K562 (cell line): ENCODE results near the gene ADGRB3. TPM values are rescaled to one million over a fixed set of nuclear protein-coding genes. Genes with fewer than 3 reads are reported as not detected.

Experiments
- ATAC-seq: fragments of 200-7000 bp; cut with Tn5 transposase; 3 replicates; pipeline ENCODE4 v1.9.1; 2020; ENCODE audit warnings: moderate library complexity
- BruUV-seq: library from RNA; stranded (reverse); fragments of 400-500 nt; replicated peaks from 2 replicates; lab custom pipeline; 2021; lab: Mats Ljungman, UMichigan
- CTCF ChIA-PET: fragments of 300-600 bp; formaldehyde crosslinking; extraction: SDS; loops from one replicate; lab custom pipeline; 2021; ENCODE audit warnings: low intra/inter-chr PET ratio; lab: Yijun Ruan, JAX
- POLR2A ChIA-PET: fragments of 300-600, 350-650 bp; sonication (Branson Sonifier 250); formaldehyde crosslinking; extraction: SDS; loops from one replicate; lab custom pipeline; 2021; ENCODE audit warnings: antibody characterized with exemption, inconsistent platforms; lab: Yijun Ruan, JAX
- DNase-seq, 4 experiments: peaks; one replicate each; pipeline versions ENCODE4 v3.0.0 to v3.0.0-alpha.2; 2011 to 2018; ENCODE audit warnings: low spot score in 3 of 4, mixed read lengths in 3 of 4; ENCODE audit errors: extremely low read depth in 1 of 4
- FAIRE-seq: peaks from 2 replicates; lab custom pipeline; 2011; peaks lifted over from hg19 to GRCh38; lab: Jason Lieb, UNC
- H2AFZ ChIP-seq: 2 replicates; pipeline ENCODE4 v1.6.0; 2011; ENCODE audit warnings: low read depth, low read length, control low read depth, inconsistent platforms
- H3K27ac ChIP-seq: fragments of 200-600 bp; 3 replicates; pipeline ENCODE4 v1.8.0; 2011; ENCODE audit warnings: low read depth, mild to moderate bottlenecking, control low read depth, inconsistent platforms, low read length, moderate library complexity, mixed read lengths; ENCODE audit errors: extremely low read depth
- H3K27me3 ChIP-seq, 2 experiments: fragments of 300-600 bp in 1 of 2; 2 replicates in 1 of 2; 3 replicates in 1 of 2; pipeline versions ENCODE4 v1.6.0 to v1.8.0; 2011; ENCODE audit warnings: inconsistent platforms in 2 of 2, low read length in 2 of 2, mild to moderate bottlenecking in 1 of 2, mixed read lengths in 1 of 2, moderate library complexity in 1 of 2; ENCODE audit not compliant: control insufficient read depth in 2 of 2, insufficient read depth in 2 of 2
- H3K36me3 ChIP-seq: fragments of 300-600 bp; 3 replicates; pipeline ENCODE4 v1.8.0; 2011; ENCODE audit warnings: mild to moderate bottlenecking, low read length, inconsistent platforms; ENCODE audit not compliant: control insufficient read depth, insufficient read depth
- H3K4me1 ChIP-seq, 2 experiments: fragments of 200-600 bp in 1 of 2; replicated peaks in 1 of 2; 2 replicates in 1 of 2; 3 replicates in 1 of 2; pipeline versions ENCODE4 v1.5.1 to v1.8.0; 2011; ENCODE audit warnings: inconsistent platforms in 2 of 2, low read length in 2 of 2, mild to moderate bottlenecking in 1 of 2, mixed read lengths in 1 of 2, moderate library complexity in 1 of 2; ENCODE audit not compliant: control insufficient read depth in 2 of 2, insufficient read depth in 2 of 2
- H3K4me2 ChIP-seq: 2 replicates; pipeline ENCODE4 v1.6.1; 2011; ENCODE audit warnings: low read length, control low read depth, inconsistent platforms, mixed read lengths; ENCODE audit not compliant: insufficient read depth
- H3K4me3 ChIP-seq: fragments of 200-600 bp; sonication (generic), shearing (Covaris generic); 2 replicates; pipeline ENCODE4 v1.5.1; 2016; ENCODE audit warnings: control low read depth, inconsistent platforms
- H3K79me2 ChIP-seq: fragments of 200-600 bp; 3 replicates; pipeline ENCODE4 v1.8.0; 2011; ENCODE audit warnings: low read length, inconsistent platforms; ENCODE audit not compliant: control insufficient read depth, insufficient read depth
- H3K9ac ChIP-seq, 2 experiments: 2 replicates each; pipeline versions ENCODE4 v1.6.0 to v1.6.1; 2011; ENCODE audit warnings: low read depth in 2 of 2, low read length in 2 of 2, control low read depth in 1 of 2, inconsistent platforms in 1 of 2, mild to moderate bottlenecking in 1 of 2, mixed read lengths in 1 of 2; ENCODE audit not compliant: insufficient read depth in 1 of 2
- H3K9me1 ChIP-seq: one replicate; pipeline ENCODE4 v1.6.0; 2011; ENCODE audit warnings: inconsistent platforms, mild to moderate bottlenecking, low read length, moderate library complexity; ENCODE audit not compliant: control insufficient read depth, insufficient read depth
- H3K9me3 ChIP-seq: replicated peaks from 2 replicates; pipeline ENCODE4 v1.5.1; 2011; ENCODE audit warnings: low read depth, low read length, inconsistent platforms; ENCODE audit not compliant: control insufficient read depth, insufficient read depth
- H4K20me1 ChIP-seq: replicated peaks from 2 replicates; pipeline ENCODE4 v1.6.1; 2011; ENCODE audit warnings: low read length, inconsistent platforms, mixed read lengths; ENCODE audit not compliant: control insufficient read depth, insufficient read depth
- BCOR ChIP-seq: fragments of 450-650 bp; IDR thresholded peaks from 2 replicates; pipeline ENCODE4 v1.6.1; 2016
- CBFA2T2 ChIP-seq: fragments of 450-650 bp; conservative IDR thresholded peaks from 2 replicates; pipeline ENCODE4 v1.6.1; 2017; ENCODE audit warnings: mild to moderate bottlenecking
- CBFA2T3 ChIP-seq: fragments of 450-650 bp; IDR thresholded peaks from 2 replicates; pipeline ENCODE4 v1.6.1; 2017
- EP400 ChIP-seq: fragments of 450-650 bp; IDR thresholded peaks from 2 replicates; pipeline ENCODE4 v1.6.1; 2017; ENCODE audit warnings: antibody characterized with exemption, mild to moderate bottlenecking, moderate library complexity
- GABPB1 ChIP-seq: sonication (generic); formaldehyde crosslinking; IDR thresholded peaks from 2 replicates; pipeline ENCODE4 v1.8.0; 2022; ENCODE audit warnings: mild to moderate bottlenecking, missing genetic modification reagents
- HNRNPL ChIP-seq: fragments of 200-400 bp; formaldehyde crosslinking; IDR thresholded peaks from 2 replicates; pipeline ENCODE4 v1.6.1; 2017; ENCODE audit warnings: low read depth, mild to moderate bottlenecking, low read length
- HNRNPUL1 ChIP-seq: fragments of 200-400 bp; formaldehyde crosslinking; IDR thresholded peaks from 2 replicates; pipeline ENCODE4 v1.6.1; 2017; ENCODE audit warnings: low read length
- IFI16 ChIP-seq: fragments of 250-450 bp; sonication (Bioruptor Pico); IDR thresholded peaks from 2 replicates; pipeline ENCODE4 v2.1.2; 2022; ENCODE audit warnings: mild to moderate bottlenecking, inconsistent platforms
- MAFK ChIP-seq: IDR thresholded peaks from 2 replicates; pipeline ENCODE4 v1.6.1; 2011; ENCODE audit warnings: low read length, improper control_type of control experiment
- MCM7 ChIP-seq, 2 experiments: fragments of 450-650 bp; IDR thresholded peaks; 2 replicates each; pipeline ENCODE4 v1.6.1; 2016 to 2018
- MTA2 ChIP-seq: fragments of 450-650 bp; IDR thresholded peaks from 2 replicates; pipeline ENCODE4 v1.6.1; 2016; ENCODE audit warnings: low read depth
- MYNN ChIP-seq, 2 experiments: sonication (generic); formaldehyde crosslinking in 1 of 2; IDR thresholded peaks; 2 replicates each; pipeline versions ENCODE4 v1.5.0 to v1.6.1; 2016 to 2020; ENCODE audit warnings: antibody characterized with exemption in 1 of 2, missing genetic modification reagents in 1 of 2
- NCOR1 ChIP-seq: fragments of 450-650 bp; IDR thresholded peaks from 2 replicates; pipeline ENCODE4 v1.6.1; 2016; ENCODE audit warnings: mild to moderate bottlenecking, moderate library complexity
- NELFE ChIP-seq: IDR thresholded peaks from 2 replicates; pipeline ENCODE4 v1.6.1; 2011; ENCODE audit warnings: mild to moderate bottlenecking; ENCODE audit not compliant: insufficient read depth, insufficient read length
- PHB ChIP-seq: fragments of 250-450 bp; sonication (Bioruptor Pico); IDR thresholded peaks from 2 replicates; pipeline ENCODE4 v1.5.0; 2021
- SMAD2 ChIP-seq: fragments of 150-350 bp; IDR thresholded peaks from 2 replicates; pipeline ENCODE4 v1.6.1; 2014; ENCODE audit warnings: low read depth, mild to moderate bottlenecking, low read length
- SMARCA5 ChIP-seq: fragments of 450-650 bp; IDR thresholded peaks from 2 replicates; pipeline ENCODE4 v1.6.1; 2016
- STAT5A ChIP-seq: IDR thresholded peaks from 2 replicates; pipeline ENCODE4 v1.6.1; 2012; ENCODE audit warnings: low read length, inconsistent platforms, borderline replicate concordance
- TAL1 ChIP-seq: fragments of 450-650 bp; IDR thresholded peaks from 2 replicates; pipeline ENCODE4 v1.6.1; 2016; ENCODE audit warnings: mild to moderate bottlenecking
- TARDBP ChIP-seq: fragments of 450-650 bp; IDR thresholded peaks from 2 replicates; pipeline ENCODE4 v1.6.1; 2016
- TEAD4 ChIP-seq, 2 experiments: sonication (generic) in 1 of 2; formaldehyde crosslinking in 1 of 2; IDR thresholded peaks; 2 replicates each; pipeline versions ENCODE4 v1.6.1 to v1.8.0; 2012 to 2022; ENCODE audit warnings: borderline replicate concordance in 1 of 2, inconsistent platforms in 1 of 2, low read length in 1 of 2, mild to moderate bottlenecking in 1 of 2, missing genetic modification reagents in 1 of 2
- ZNF133 ChIP-seq: fragments of 250-450 bp; sonication (Bioruptor Pico); IDR thresholded peaks from 2 replicates; pipeline ENCODE4 v1.4.0; 2020; ENCODE audit warnings: mild to moderate bottlenecking
- ZNF644 ChIP-seq: fragments of 200-800 bp; sonication (Bioruptor generic); IDR thresholded peaks from 2 replicates; pipeline ENCODE4 v1.6.1; 2016; ENCODE audit warnings: low read depth, missing genetic modification characterization, missing compliant biosample characterization
- WGBS: fragments of 100-300 bp; shearing (Covaris generic); methylation state at CpG from one replicate; pipeline ENCODE4 v1.1.6; 2016; ENCODE audit warnings: low coverage, mixed read lengths; ENCODE audit not compliant: insufficient coverage; ENCODE audit errors: missing lambda C conversion rate; 5-methylcytosine and 5-hydroxymethylcytosine counted together
- in situ Hi-C: fragments of 300-500 bp; cut with MboI; formaldehyde crosslinking; loops from 4 replicates; pipeline ENCODE4 v1.15.0; 2018; ENCODE audit warnings: inconsistent platforms, mixed read lengths
- intact Hi-C: fragments of 100-400 bp; cut with micrococcal nuclease; formaldehyde crosslinking; loops from 2 replicates; pipeline ENCODE4 v1.14.2; 2022
- polyA plus RNA-seq, 8 experiments: library from polyadenylated mRNA; depleted of rRNA in 4 of 8; stranded (reverse) in 5 of 8; unstranded in 3 of 8; fragments of >200 nt; fragmentation: Nextera tagmentation in 2 of 8; fragmentation: Illumina TruSeq in 1 of 8; extraction: Ambion mirVana in 2 of 8; extraction: Trizol in 1 of 8; gene quantifications; 2 replicates each; pipeline versions ENCODE4 v1.2.1 to v1.2.3, GENCODE V29; 2011 to 2014; ENCODE audit warnings: inconsistent platforms in 1 of 8, missing spikeins in 1 of 8
- total RNA-seq, 7 experiments: library from RNA; depleted of rRNA in 6 of 7; stranded (reverse); fragments of >200 nt in 6 of 7; fragmentation: Illumina TruSeq in 2 of 7; extraction: Trizol in 2 of 7; gene quantifications; 2 replicates each; pipeline versions ENCODE4 v1.2.1 to v1.2.3, GENCODE V29; 2011 to 2021; ENCODE audit warnings: low replicate concordance in 1 of 7
- TF ChIP-seq, protein P1 (sequence below): fragments of 450-650 bp; conservative IDR thresholded peaks from 2 replicates; pipeline ENCODE4 v1.6.1; 2016; ENCODE audit warnings: missing genetic modification characterization, low read depth, mild to moderate bottlenecking, missing compliant biosample characterization, moderate library complexity
- TF ChIP-seq, protein P2 (sequence below): sonication (generic); formaldehyde crosslinking; IDR thresholded peaks from 2 replicates; pipeline ENCODE4 v1.9.0; 2022; ENCODE audit warnings: mild to moderate bottlenecking, missing genetic modification reagents
- TF ChIP-seq, protein P3 (sequence below): fragments of 450-650 bp; IDR thresholded peaks from one replicate; pipeline ENCODE4 v1.6.1; 2018; ENCODE audit warnings: mild to moderate bottlenecking, moderate library complexity; ENCODE audit not compliant: partially characterized antibody

ADGRB3 gene
- total and polyA plus RNA-seq, 9 of the 15 experiments (the other 6 are each of a cell fraction or from before 2014, with no cell fraction given), result 0.90 to 7.8 (median 2.4) TPM

DNA sequence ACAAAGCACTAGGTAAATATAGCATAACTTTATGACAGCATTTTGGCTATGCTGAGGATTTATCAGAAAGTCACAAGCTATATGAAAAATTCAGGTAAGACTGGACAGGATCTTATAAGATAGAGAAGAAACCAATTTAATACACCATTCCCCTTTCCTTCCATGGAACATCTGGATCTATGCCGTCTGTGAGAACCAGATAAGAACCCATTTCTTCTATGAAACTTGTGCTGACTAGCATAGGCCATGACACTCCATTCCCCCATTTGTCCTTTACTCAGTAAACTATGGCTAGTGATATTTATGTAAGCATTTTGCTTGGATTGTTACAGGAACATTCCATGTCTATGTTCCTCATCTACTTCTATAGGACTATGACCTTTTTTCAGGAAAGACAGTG, 437.7 kb downstream of the ADGRB3 start:
- FAIRE-seq (no peak), ATAC-seq (peak; percentile 64), DNase-seq (peak in 2 of 4 experiments; percentile 7 to 24)
- Histone ChIP-seq H3K79me2 (no peaks in the 10 kb centered on the region), H3K9me3 (no peaks in the 10 kb centered on the region), H3K4me3 (no peak overlapping the region), H4K20me1 (no peaks in the 10 kb centered on the region), H3K4me2 (no peak overlapping the region), H3K27me3 (no peaks in the 10 kb centered on the region), H3K4me1 (peaks cover 3% of the 10 kb centered on the region in 2 experiments; a peak in 1 of 5 replicates), H3K9me1 (no peaks in the 10 kb centered on the region), H3K36me3 (no peaks in the 10 kb centered on the region), H2AFZ (peak overlapping the region; percentile 34; the same call in 1 of the 2 replicates), H3K9ac (no peak overlapping the region), H3K27ac (no peak overlapping the region)
- POLR2A ChIA-PET, result interaction anchor here (1.3 kb wide), 1 partner anchor 28 kb away, joined by 3 read pairs; no protein-coding TSS in a partner anchor
- in situ Hi-C loops (no loop called here), intact Hi-C loops (loop anchor here (10.0 kb wide), 1 partner anchor 198 kb away; no protein-coding TSS in a partner anchor)
- BruUV-seq, result no TSS peak
- WGBS, result 0% methylated on average over 1 of the region's 1 CpG
- CTCF ChIA-PET, result no interaction called here
- no peak for TF ChIP-seq MAFK
- TF ChIP-seq, protein P1, sequence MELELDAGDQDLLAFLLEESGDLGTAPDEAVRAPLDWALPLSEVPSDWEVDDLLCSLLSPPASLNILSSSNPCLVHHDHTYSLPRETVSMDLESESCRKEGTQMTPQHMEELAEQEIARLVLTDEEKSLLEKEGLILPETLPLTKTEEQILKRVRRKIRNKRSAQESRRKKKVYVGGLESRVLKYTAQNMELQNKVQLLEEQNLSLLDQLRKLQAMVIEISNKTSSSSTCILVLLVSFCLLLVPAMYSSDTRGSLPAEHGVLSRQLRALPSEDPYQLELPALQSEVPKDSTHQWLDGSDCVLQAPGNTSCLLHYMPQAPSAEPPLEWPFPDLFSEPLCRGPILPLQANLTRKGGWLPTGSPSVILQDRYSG (tag), result no peak
- peak; percentile 69 for TF ChIP-seq TAL1
- TF ChIP-seq NCOR1, result peak; percentile 28
- TF ChIP-seq MTA2, result peak; percentile 20; the same call in 1 of the 2 replicates
- TF ChIP-seq MYNN (IDR thresholded peaks at IDR 0.05), result no peak
- no peak for TF ChIP-seq MYNN (CRISPR knock-in tag; IDR thresholded peaks at IDR 0.05)
- no peak for TF ChIP-seq SMARCA5
- TF ChIP-seq GABPB1 (CRISPR knock-in tag), result no peak
- no peak for TF ChIP-seq MCM7 (IDR thresholded peaks at IDR 0.05)
- no peak for TF ChIP-seq ZNF133 (CRISPR knock-in tag)
- no peak for TF ChIP-seq STAT5A
- 0 out of 2 replicates have a peak, but pooled peaks have one; percentile 26 for TF ChIP-seq TEAD4 (IDR thresholded peaks at IDR 0.05; ENCODE audit: low read length)
- TF ChIP-seq TEAD4 (CRISPR knock-in tag; IDR thresholded peaks at IDR 0.05; ENCODE audit: borderline replicate concordance), result no peak
- TF ChIP-seq TARDBP, result no peak
- TF ChIP-seq, protein P2, sequence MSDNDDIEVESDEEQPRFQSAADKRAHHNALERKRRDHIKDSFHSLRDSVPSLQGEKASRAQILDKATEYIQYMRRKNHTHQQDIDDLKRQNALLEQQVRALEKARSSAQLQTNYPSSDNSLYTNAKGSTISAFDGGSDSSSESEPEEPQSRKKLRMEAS, result no peak
- no peak for TF ChIP-seq HNRNPL
- TF ChIP-seq, protein P3, sequence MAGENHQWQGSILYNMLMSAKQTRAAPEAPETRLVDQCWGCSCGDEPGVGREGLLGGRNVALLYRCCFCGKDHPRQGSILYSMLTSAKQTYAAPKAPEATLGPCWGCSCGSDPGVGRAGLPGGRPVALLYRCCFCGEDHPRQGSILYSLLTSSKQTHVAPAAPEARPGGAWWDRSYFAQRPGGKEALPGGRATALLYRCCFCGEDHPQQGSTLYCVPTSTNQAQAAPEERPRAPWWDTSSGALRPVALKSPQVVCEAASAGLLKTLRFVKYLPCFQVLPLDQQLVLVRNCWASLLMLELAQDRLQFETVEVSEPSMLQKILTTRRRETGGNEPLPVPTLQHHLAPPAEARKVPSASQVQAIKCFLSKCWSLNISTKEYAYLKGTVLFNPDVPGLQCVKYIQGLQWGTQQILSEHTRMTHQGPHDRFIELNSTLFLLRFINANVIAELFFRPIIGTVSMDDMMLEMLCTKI, result no peak
- no peak for TF ChIP-seq EP400
- peak; percentile 52 for TF ChIP-seq CBFA2T2
- TF ChIP-seq ZNF644 (tag), result no peak
- TF ChIP-seq PHB (CRISPR knock-in tag), result no peak
- no peak for TF ChIP-seq HNRNPUL1
- no peak for TF ChIP-seq NELFE
- peak; percentile 62 for TF ChIP-seq CBFA2T3
- TF ChIP-seq SMAD2, result no peak
- no peak for TF ChIP-seq BCOR
- no peak for TF ChIP-seq IFI16 (CRISPR knock-in tag)
